LNCAP (cell line): ENCODE results near the gene PTPN4.

Experiments used
- CTCF ChIP-seq: fragments of 450-650 bp; IDR thresholded peaks from 2 replicates; pipeline ENCODE4 v1.5.1; 2017; ENCODE audit warnings: mild to moderate bottlenecking

Gene PTPN4

GRCh38 chr2:119852214-119852613, 92.5 kb downstream of the PTPN4 start:
- no peak for TF ChIP-seq CTCF

GRCh38 chr2:119853777-119854399, 94.2 kb downstream of the PTPN4 start:
- TF ChIP-seq CTCF: no peak

GRCh38 chr2:119856469-119856901, 96.8 kb downstream of the PTPN4 start:
- no peak for TF ChIP-seq CTCF

GRCh38 chr2:119857742-119858141, 98.0 kb downstream of the PTPN4 start:
- no peak for TF ChIP-seq CTCF

GRCh38 chr2:119859528-119859927, 99.8 kb downstream of the PTPN4 start:
- TF ChIP-seq CTCF: no peak

- TF ChIP-seq CTCF: no peak
Observed at GRCh38 chr2:119860924-119861323, 101.2 kb downstream of the PTPN4 start.

GRCh38 chr2:119862127-119862889, 102.6 kb downstream of the PTPN4 start:
- TF ChIP-seq CTCF: no peak
